HepG2 (cell line): ENCODE measurements around the gene BEST2. TPM values are rescaled to one million over a fixed set of nuclear protein-coding genes. Genes with fewer than 3 reads are reported as not detected.

Experiments
- CHD4 ChIP-seq: fragments of 200-600 bp; sonication (generic); IDR thresholded peaks from 2 replicates; pipeline ENCODE4 v1.7.0; 2017; ENCODE audit warnings: mild to moderate bottlenecking, low read length, borderline replicate concordance
- FOXP1 ChIP-seq, 2 experiments: fragments of 450-650 bp in 1 of 2; IDR thresholded peaks; 2 replicates each; pipeline ENCODE4 v1.6.1; 2017 to 2018; ENCODE audit warnings: antibody characterized with exemption in 1 of 2
- HNRNPUL1 ChIP-seq: fragments of 200-400 bp; formaldehyde crosslinking; IDR thresholded peaks from 2 replicates; pipeline ENCODE4 v1.6.1; 2017; ENCODE audit warnings: low read depth, mild to moderate bottlenecking, low read length, moderate library complexity
- JARID2 ChIP-seq: sonication (generic); formaldehyde crosslinking; IDR thresholded peaks from 2 replicates; pipeline ENCODE4 v1.8.1; 2023; ENCODE audit warnings: missing genetic modification reagents, inconsistent platforms; ENCODE audit not compliant: insufficient replicate concordance
- KAT2B ChIP-seq: fragments of 150-350 bp; IDR thresholded peaks from 2 replicates; pipeline ENCODE4 v1.6.1; 2014; ENCODE audit warnings: low read depth, low read length, borderline replicate concordance
- MTF1 ChIP-seq: sonication (generic); formaldehyde crosslinking; IDR thresholded peaks from 2 replicates; pipeline ENCODE4 v1.5.0; 2020; ENCODE audit warnings: missing genetic modification reagents
- PATZ1 ChIP-seq: sonication (generic); formaldehyde crosslinking; IDR thresholded peaks from 2 replicates; pipeline ENCODE4 v1.4.0; 2020; ENCODE audit warnings: missing genetic modification reagents
- POGK ChIP-seq: sonication (generic); formaldehyde crosslinking; conservative IDR thresholded peaks from 2 replicates; pipeline ENCODE4 v1.8.0; 2022; ENCODE audit warnings: mild to moderate bottlenecking, moderate library complexity, missing genetic modification reagents
- SALL1 ChIP-seq: sonication (generic); formaldehyde crosslinking; IDR thresholded peaks from 2 replicates; pipeline ENCODE4 v1.8.0; 2022; ENCODE audit warnings: mild to moderate bottlenecking, missing genetic modification reagents
- TAF1 ChIP-seq: sonication (generic); formaldehyde crosslinking; IDR thresholded peaks from 2 replicates; pipeline ENCODE4 v1.4.0; 2020; ENCODE audit warnings: missing genetic modification reagents
- WIZ ChIP-seq: sonication (generic); formaldehyde crosslinking; IDR thresholded peaks from 2 replicates; pipeline ENCODE4 v1.5.1; 2020; ENCODE audit warnings: mild to moderate bottlenecking, missing genetic modification reagents
- ZNF484 ChIP-seq: sonication (generic); formaldehyde crosslinking; IDR thresholded peaks from 2 replicates; pipeline ENCODE4 v1.5.1; 2020; ENCODE audit warnings: mild to moderate bottlenecking, low read depth, missing genetic modification reagents, borderline replicate concordance
- ZNF589 ChIP-seq: sonication (generic); formaldehyde crosslinking; conservative IDR thresholded peaks from 2 replicates; pipeline ENCODE4 v1.8.0; 2022; ENCODE audit warnings: mild to moderate bottlenecking, moderate library complexity, missing genetic modification reagents
- ZNF609 ChIP-seq: sonication (generic); formaldehyde crosslinking; IDR thresholded peaks from 2 replicates; pipeline ENCODE4 v1.4.0; 2020; ENCODE audit warnings: mild to moderate bottlenecking, missing genetic modification reagents, borderline replicate concordance
- ZNF775 ChIP-seq: sonication (generic); formaldehyde crosslinking; IDR thresholded peaks from 2 replicates; pipeline ENCODE4 v1.4.0; 2020; ENCODE audit warnings: missing genetic modification reagents, mild to moderate bottlenecking, moderate library complexity, borderline replicate concordance
- ZNF780A ChIP-seq: sonication (generic); formaldehyde crosslinking; IDR thresholded peaks from 2 replicates; pipeline ENCODE4 v1.8.0; 2022; ENCODE audit warnings: mild to moderate bottlenecking, missing genetic modification reagents, moderate library complexity
- polyA plus RNA-seq, 8 experiments: library from polyadenylated mRNA; depleted of rRNA in 3 of 8; stranded (reverse) in 7 of 8; unstranded in 1 of 8; fragments of >200 nt; fragmentation: Illumina TruSeq in 4 of 8; extraction: Trizol in 4 of 8; gene quantifications; 2 replicates each; pipeline versions ENCODE4 v1.2.1 to v1.2.3, GENCODE V29; 2011 to 2016; ENCODE audit warnings: low read depth in 4 of 8, missing spikeins in 1 of 8, mixed read lengths in 1 of 8; ENCODE audit not compliant: insufficient read depth in 1 of 8
- total RNA-seq, 5 experiments: library from RNA; depleted of rRNA; stranded (reverse); fragments of >200 nt; fragmentation: Illumina TruSeq; extraction: Trizol; gene quantifications; 2 replicates each; pipeline ENCODE4 v1.2.3, GENCODE V29; 2016; ENCODE audit warnings: low read depth in 1 of 5

BEST2 gene
- total and polyA plus RNA-seq, 2 of the 13 experiments (the other 11 are each of a cell fraction or from before 2014, with no cell fraction given): not detected

GRCh38 chr19:12788682-12789097 is 37.1 kb downstream of the BEST2 start (continued):
- TF ChIP-seq POGK (CRISPR knock-in tag) (no peak), ZNF484 (CRISPR knock-in tag) (no peak), JARID2 (CRISPR knock-in tag) (no peak), CHD4 (no peak), MTF1 (no peak), ZNF609 (CRISPR knock-in tag) (no peak), ZNF589 (CRISPR knock-in tag) (no peak), HNRNPUL1 (no peak), KAT2B (no peak), SALL1 (peak; percentile 13; the same call in 1 of the 2 replicates), TAF1 (CRISPR knock-in tag) (no peak), ZNF780A (CRISPR knock-in tag) (no peak), ZNF775 (CRISPR knock-in tag) (no peak), PATZ1 (CRISPR knock-in tag) (peak; percentile 93), FOXP1 (IDR thresholded peaks at IDR 0.05) (no peak), FOXP1 (CRISPR knock-in tag; IDR thresholded peaks at IDR 0.05) (no peak), WIZ (CRISPR knock-in tag) (no peak)
